GM21360 (cell line): Measurements from ENCODE around the gene HNRNPA1.
A peak's percentile ranks its signal among the peaks of the same experiment; 100 is the strongest.
"Not testable (repeated sequence)": the region's sequence is repeated elsewhere in the genome, so short reads cannot be mapped to it uniquely, and the experiment has no call there.

ENCODE experiments used
- ATAC-seq: cut with Tn5 transposase; IDR thresholded peaks from one replicate; pipeline ENCODE4 v1.9.1; 2021; ENCODE audit warnings: mild to moderate bottlenecking, moderate library complexity; ENCODE audit not compliant: unreplicated experiment

The HNRNPA1 gene

GRCh38 chr12:54280468-54281260 is at the start of gene HNRNPA1:
Gene HNRNPA1, plus strand, starts transcription at chr12:54280726. Its CDS starts 82 bp downstream, at chr12:54280808.
- ATAC-seq: peak; percentile 87

GRCh38 chr12:54231269-54231668 is 49.3 kb upstream of the HNRNPA1 start:
- ATAC-seq: not testable (repeated sequence)

- no peak for ATAC-seq
Measured at GRCh38 chr12:54232790-54233189, 47.7 kb upstream of the HNRNPA1 start.

DNA sequence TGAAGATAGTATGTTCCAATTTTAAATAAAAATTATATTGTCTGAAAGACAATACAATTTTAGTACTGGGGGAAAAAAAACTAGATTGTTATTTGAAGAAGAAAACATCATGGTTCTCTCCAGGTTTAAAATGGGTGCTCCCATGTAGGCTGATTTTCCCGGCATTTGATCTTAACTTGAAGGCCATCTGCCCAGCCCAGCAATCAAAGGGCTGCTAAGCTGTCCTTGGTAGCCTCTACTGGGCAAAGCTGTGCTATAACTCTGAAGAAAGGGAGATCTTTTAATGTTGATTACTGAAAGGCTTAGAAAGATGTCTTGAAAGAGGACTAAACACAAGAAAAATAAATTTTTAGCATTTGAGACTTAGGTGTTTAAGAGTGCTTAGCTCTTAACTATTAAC is 42.0 kb upstream of the HNRNPA1 start:
- ATAC-seq: no peak

DNA sequence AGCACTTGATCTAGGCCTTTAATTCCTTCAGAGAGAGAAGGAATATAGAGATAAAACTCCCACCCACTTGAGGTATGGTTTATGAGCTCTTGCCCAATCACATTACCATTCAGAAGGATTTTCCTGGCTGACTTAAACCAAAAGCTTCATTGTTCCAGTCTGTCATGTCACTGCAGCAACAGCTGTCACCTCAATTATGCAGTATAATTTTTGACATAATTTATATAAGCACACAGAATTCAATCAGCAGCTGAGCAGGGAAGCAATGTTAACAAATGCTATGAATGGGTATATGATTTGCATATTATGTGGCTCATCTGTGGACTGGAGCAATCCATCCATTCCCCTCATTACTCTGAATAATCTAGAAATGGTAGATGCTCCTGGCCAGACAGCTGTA is 40.9 kb upstream of the HNRNPA1 start:
- ATAC-seq: no peak

- no peak for ATAC-seq
Measured at GRCh38 chr12:54240129-54240528, 40.4 kb upstream of the HNRNPA1 start.

GRCh38 chr12:54240971-54241588 is 39.4 kb upstream of the HNRNPA1 start:
- ATAC-seq: no peak

GRCh38 chr12:54246011-54246641 is 34.4 kb upstream of the HNRNPA1 start:
- no peak for ATAC-seq

DNA sequence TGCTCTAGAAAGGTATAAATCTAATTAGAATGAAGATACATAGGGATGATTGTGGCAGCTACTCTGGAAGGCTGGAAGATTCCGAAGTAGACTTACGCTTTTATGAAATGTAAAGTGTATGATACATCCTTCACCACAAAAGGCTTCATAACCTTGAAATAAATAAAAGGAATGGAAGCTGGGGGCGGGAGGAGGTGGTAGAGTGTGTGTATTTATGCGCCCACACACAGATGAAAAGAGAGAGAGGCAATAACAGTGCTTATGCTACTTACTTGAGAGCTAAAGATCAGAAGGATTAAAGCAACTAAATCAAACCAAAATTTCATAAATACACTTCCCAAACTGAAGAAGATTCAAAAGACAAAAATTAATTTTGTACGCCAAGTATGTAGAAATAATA is 31.0 kb upstream of the HNRNPA1 start:
- no peak for ATAC-seq

- no peak for ATAC-seq
Measured at GRCh38 chr12:54251667-54252284, 28.8 kb upstream of the HNRNPA1 start.

GRCh38 chr12:54253240-54253639 is 27.3 kb upstream of the HNRNPA1 start:
- no peak for ATAC-seq

GRCh38 chr12:54257332-54257731 is 23.2 kb upstream of the HNRNPA1 start:
- ATAC-seq: no peak

GRCh38 chr12:54258201-54258681 is 22.3 kb upstream of the HNRNPA1 start:
- no peak for ATAC-seq

DNA sequence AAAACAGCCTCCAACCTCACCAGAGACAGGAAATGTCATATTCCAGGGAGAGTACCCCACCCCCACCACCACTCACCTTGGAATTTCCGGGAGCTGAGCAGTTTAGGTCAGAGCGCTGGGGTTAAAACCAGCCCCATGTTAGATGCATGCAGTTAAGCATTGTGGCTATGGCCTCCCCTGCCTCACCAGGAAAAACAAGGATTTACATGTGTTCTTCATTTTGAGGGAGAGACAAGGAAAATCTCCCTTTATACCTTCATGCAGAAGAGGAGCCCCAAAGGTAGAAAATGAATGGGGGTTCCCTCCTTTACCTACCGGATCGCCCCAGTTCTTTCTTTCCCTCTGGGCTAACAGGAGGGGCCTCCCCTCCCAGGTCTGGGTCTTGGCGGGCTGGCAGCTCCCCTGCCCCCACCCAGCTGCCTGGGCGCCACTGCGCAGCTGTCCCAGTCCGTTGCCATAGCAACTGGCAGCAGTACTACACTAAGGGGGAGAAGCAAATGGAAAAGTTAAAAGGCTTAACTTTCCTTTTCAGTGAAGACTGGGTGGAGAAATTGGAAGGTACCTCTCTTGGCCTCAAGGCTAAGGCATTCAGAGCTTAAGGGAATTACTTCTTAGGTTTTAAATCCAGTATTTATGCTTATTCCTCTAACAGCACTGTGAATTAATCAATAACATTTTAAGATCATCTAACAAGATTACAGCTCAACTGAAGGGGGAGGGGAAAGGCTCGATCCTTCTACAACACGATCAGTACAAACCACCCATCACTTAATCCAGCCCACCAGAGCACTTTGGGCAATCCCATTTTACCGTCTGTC is 21.1 kb upstream of the HNRNPA1 start:
- peak; percentile 69 for ATAC-seq

- ATAC-seq: no peak
Measured at GRCh38 chr12:54261815-54262402, 18.6 kb upstream of the HNRNPA1 start.

GRCh38 chr12:54262403-54262925 is 18.1 kb upstream of the HNRNPA1 start:
- ATAC-seq: no peak

DNA sequence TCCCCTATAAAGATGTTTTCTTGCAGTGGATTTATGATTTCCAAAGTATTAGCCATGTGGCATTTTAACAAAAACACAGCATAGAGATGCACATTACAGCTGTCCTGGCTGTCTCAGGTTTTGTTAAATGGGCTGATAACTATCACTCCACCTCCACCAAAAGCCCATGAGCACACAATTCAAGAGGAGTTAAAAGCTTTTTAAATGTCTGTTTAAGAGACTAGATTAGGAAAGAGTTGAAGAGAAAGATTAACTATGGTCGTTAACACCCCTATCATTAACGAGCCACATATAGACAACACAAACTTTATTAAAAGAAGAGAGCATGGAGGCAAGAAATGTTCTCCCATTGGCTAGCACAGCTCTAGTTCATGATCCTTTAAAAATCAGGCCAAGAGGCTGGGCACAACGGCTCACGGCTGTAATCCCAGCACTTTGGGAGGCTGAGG is 15.1 kb upstream of the HNRNPA1 start:
- ATAC-seq: no peak

GRCh38 chr12:54266852-54267251 is 13.7 kb upstream of the HNRNPA1 start:
- no peak for ATAC-seq

DNA sequence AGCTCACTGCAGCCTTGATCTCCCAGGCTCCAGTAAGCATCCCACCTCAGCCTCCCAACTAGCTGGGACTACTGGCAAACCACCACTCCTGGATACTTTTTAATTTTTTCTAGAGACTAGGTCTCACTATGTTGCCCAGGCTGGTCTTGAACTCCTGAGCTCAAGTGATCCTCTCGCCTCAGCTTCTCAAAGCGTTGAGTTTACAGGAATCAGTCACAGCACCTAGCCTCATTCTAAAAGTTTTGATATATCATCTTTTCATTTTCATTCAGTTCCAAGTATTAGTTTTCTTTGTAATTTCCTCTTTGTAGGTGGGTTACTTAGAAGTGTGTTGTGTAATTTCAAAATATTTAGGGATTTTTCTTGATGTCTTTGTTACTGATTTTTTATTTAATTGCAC is 10.2 kb upstream of the HNRNPA1 start:
- no peak for ATAC-seq

GRCh38 chr12:54272214-54272613 is 8.3 kb upstream of the HNRNPA1 start:
- no peak for ATAC-seq
